GM19463 (cell line): ENCODE data around the gene NUBP2.

Source experiments
- ATAC-seq: cut with Tn5 transposase; IDR thresholded peaks from one replicate; pipeline ENCODE4 v1.9.1; 2021; ENCODE audit warnings: mild to moderate bottlenecking, moderate library complexity; ENCODE audit not compliant: unreplicated experiment

Gene NUBP2

DNA sequence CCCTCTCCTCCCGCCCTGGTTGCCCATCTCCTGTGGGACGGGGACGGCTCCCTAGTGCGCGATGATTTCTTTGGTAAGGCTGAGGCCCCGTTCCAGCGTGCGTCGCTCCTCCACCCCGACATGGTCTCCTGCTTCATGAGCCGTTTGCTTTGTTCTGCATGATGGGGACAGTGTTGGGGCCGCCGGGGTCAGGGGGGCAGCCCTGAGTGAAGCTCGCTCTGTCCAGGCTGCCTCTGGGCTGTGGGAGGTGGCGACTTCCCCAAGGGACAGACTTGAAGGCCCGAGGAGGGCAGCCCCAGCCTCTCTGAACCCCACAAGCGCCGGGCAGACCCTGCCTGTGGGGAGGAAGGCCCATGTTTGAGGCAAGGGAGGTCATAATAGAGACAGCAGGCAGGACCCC is 23.8 kb upstream of the NUBP2 start:
- no peak for ATAC-seq

DNA sequence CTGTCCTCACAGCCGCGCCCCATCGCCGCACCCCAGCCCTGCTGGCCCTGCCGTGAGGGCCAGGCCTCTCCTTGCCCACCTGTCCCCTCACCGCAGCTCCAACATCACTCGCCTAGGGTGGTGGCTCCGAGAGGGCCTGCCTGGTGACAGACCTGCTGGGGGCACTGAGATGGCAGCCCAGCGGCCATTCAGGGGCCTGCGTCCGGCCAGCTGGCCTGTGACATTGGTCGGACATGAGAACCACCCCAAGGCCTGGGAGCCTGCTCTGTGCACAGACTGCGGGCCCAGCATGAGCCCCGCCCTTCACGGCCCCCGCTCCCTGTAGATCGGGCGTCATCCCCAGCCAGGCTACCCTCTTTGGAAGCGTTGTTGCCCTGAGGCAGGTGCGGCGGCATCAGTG is 23.2 kb upstream of the NUBP2 start:
- no peak for ATAC-seq

DNA sequence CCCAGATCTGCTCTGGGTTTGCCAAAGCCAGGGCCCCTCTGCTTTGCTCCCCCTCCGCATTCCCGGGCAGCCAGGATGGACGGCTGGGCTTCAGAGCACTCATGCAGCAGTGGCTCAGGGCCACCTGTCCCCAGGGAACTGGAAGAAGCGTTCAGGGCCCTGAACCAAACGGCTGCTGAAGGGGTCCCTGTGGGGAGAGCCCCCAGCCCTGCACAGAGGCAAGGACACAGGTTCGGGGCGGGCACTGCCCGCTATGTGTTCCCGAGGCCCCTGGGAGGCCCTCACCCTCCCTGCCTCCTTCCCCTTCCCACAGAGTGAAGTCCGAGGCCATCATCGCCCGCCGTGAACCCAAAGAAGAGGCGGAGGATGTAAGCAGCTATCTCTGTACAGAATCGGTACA is 21.8 kb upstream of the NUBP2 start:
- ATAC-seq = no peak

DNA sequence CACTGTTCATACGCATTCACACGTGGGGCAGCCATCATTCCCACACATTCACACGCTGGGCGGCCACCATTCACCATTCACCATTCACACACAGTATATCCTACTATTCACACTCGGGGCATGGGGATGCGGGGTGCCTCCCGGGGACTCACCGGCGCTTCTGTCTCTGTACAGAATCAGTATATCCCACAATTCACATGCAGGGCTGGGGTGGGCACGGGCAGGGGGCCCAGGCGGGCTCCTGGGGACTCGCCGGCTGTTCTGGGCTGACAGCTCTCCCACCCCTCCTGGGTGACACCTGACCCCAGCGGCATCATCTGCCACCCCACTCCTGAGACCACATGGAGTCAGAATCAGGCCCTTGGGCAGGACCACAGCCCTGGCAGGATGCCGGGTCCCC is 21.0 kb upstream of the NUBP2 start:
- no peak for ATAC-seq

DNA sequence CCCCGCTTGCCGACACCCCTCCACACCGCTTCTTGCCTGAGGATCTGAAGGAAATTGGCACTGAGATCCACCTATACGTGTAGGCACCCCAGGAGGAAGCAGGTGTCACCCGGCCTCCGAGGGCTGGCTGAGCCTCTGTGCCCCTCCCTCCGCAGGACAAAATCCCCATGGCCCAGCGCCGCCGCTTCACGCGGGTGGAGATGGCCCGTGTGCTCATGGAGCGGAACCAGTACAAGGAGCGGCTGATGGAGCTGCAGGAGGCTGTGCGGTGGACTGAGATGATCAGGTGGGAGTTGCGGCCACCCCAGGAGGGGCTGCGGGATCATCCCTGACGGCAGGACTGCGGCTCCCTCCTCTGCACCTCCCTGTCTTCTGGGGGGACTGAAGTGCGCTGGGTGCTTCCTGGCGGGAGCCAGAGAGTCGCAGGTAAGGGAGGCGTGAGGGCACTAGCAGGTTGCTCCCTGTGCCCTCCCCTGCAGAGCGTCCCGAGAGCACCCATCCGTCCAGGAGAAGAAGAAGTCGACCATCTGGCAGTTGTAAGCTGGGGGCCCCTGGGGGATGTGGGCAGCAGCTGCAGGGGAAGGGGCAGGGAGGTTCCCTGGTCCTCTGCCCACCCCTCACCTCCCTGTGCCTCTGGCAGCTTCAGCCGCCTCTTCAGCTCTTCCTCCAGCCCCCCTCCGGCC is 20.4 kb upstream of the NUBP2 start:
- ATAC-seq = no peak

DNA sequence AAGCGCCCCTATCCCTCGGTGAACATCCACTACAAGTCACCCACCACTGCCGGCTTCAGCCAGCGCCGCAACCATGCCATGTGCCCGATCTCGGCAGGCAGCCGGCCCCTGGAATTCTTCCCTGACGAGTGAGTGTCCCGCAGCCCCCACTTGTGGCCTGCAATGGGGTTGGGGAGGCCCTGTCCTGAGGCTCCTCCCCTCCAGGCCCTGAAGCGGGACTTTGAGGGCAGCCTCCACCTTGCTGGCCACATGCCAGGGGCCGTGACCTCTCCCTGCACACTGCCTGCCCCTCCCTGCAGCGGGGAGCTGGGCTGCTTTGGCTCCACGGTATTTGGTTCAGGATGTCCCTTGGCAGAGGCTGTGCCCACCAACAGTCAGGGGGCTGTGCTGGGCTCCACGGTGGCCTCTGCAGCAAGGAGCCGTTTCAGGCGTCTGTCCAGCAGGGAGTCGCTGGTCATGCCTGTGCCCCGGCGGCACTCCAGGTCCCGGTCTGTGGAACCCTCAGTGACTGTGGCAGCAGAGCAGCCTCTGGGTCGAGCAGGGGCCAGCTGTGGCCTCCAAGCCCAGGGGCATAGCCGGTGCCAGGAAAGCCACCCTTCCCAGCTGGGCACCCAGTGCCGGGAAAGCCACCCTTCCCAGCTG is 19.8 kb upstream of the NUBP2 start:
- no peak for ATAC-seq

DNA sequence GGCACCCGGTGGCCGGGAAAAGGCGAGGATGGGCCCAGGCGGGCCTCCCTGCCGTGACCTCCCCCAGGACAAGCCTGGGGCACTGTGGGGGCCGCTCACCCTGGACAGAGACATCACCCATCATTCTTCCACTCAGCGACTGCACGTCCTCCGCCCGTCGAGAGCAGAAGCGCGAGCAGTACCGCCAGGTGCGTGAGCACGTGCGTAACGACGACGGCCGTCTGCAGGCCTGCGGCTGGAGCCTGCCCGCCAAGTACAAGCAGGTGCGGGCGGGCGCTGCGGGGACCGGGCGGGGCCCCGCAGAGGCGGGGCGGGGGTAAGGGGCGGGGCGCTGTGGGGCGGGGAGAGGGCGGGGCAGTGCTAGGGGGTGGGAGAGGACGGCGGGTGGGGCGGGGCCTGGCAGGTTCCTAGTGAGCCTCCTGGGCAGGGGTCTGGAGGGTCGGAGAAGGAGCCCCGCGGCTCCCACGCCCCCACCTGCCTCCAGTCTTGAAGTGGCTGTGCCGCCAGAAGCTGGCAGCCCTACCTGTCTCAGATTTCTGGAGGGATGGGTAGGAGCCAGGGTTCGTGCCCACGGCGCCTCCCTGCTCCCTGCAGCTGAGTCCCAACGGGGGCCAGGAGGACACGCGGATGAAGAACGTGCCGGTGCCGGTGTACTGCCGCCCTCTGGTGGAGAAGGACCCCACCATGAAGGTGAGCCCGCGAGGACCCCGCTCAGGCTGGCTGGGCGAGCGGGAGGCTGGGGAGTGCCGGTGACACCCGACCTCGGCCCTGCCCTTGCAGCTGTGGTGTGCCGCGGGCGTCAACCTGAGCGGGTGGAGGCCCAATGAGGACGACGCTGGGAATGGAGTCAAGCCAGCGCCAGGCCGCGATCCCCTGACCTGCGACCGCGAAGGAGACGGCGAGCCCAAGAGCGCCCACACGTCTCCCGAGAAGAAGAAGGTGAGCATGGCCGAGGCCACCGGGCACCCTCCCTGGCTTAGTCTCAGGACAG is 18.9 kb upstream of the NUBP2 start:
- ATAC-seq = no peak

DNA sequence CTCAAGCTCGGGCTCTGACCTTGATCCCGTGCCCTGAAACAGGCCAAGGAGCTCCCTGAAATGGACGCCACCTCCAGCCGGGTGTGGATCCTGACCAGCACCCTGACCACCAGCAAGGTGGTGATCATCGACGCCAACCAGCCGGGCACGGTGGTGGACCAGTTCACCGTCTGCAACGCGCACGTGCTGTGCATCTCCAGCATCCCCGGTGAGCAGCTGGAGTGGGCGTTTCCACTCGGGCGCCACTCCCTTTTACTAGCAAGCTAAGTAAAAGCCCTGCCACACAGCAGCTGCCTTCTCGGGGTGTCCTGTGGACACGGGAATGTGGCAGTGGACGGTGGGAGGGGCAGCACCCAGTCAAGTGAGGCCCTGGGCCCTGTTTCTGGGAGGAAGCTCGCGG is 17.8 kb upstream of the NUBP2 start:
- ATAC-seq = no peak

DNA sequence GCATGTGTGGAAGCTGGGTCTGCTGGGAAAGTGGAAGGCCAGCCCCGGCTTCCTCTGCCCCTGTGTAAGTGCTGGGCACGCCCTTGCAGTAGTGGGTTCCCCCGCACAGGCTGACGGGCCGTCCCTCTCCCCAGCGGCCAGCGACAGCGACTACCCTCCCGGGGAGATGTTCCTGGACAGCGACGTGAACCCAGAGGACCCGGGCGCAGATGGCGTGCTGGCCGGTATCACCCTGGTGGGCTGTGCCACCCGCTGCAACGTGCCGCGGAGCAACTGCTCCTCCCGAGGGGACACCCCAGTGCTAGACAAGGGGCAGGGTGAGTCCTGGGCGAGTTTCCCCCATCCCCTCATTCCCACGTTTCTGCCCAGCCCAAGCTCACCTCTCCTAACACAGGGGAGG is 16.9 kb upstream of the NUBP2 start:
- no peak for ATAC-seq

DNA sequence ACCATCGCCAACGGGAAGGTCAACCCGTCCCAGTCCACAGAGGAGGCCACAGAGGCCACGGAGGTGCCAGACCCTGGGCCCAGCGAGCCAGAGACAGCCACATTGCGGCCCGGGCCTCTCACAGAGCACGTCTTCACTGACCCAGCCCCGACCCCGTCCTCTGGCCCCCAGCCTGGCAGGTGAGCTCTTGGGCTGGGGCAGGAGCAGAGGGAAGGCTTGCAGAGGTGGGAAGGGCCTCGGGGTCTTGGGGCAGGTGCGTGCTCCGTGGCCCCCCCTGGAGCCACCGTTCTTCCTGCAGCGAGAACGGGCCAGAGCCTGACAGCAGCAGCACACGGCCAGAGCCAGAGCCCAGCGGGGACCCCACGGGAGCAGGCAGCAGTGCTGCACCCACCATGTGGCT is 16.5 kb upstream of the NUBP2 start:
- ATAC-seq = no peak

DNA sequence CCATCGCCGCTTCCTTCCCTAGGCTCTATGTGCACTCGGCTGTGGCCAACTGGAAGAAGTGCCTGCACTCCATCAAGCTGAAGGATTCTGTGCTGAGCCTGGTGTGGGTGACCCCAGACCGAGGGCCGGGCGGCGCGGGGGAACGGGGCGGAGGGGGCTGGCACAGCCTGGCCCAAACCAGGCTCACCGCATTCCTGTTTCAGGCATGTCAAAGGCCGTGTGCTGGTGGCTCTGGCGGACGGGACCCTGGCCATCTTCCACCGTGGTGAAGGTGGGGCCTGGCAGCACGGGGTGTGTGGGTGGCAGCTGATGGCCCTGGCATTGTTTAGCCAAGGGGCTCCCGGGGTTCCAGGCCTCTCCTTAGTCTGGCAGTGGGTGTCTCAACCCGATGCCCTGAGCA is 16.1 kb upstream of the NUBP2 start:
- no peak for ATAC-seq

DNA sequence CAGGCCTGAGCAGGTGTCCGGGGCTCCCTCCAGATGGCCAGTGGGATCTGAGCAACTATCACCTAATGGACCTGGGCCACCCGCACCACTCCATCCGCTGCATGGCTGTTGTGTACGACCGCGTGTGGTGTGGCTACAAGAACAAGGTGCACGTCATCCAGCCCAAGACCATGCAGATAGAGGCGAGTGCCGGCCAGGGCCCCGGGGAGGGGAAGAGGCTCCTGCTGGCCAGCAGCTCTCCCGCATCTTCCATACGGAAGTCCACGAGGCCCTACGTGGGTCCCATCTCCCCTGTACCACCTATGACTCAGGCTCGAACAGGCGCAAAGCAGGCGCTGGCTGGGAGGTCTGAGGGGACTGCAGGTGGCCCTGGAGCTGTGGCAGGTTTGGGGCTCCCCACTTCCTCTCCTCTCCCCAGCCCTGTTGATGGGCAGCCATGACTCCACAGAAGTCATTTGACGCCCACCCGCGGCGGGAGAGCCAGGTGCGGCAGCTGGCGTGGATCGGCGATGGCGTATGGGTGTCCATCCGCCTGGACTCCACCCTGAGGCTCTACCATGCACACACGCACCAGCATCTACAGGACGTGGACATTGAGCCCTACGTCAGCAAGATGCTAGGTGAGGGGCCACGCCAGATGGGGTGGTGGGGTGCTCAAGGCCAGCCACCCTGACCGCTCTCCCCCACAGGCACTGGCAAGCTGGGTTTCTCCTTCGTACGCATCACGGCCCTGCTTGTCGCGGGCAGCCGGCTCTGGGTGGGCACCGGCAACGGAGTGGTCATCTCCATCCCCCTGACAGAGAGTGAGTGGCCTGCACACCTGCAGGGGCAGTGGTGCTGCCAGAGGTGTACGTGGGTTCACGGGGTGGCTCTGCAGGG is 15.4 kb upstream of the NUBP2 start:
- ATAC-seq = no peak

DNA sequence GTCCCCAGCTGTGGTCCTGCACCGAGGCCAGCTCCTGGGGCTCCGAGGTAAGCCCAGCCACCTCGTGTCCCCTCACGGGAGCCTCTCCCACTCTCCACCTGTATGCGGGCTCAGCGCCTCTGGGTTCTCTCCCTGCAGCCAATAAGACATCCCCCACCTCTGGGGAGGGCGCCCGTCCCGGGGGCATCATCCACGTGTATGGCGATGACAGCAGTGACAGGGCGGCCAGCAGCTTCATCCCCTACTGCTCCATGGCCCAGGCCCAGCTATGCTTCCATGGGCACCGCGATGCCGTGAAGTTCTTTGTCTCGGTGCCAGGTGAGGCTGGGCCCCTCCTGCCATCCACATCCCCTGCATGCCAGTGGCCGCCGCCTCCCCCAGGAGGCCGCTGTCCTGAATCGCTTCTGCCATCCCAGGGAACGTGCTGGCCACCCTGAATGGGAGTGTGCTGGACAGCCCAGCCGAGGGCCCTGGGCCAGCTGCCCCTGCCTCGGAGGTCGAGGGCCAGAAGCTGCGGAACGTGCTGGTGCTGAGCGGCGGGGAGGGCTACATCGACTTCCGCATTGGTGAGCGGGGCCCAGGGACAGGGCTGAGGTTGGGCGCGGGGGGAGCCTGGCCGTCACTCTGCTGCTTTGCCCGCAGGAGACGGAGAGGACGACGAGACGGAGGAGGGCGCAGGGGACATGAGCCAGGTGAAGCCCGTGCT is 14.5 kb upstream of the NUBP2 start:
- ATAC-seq = no peak

DNA sequence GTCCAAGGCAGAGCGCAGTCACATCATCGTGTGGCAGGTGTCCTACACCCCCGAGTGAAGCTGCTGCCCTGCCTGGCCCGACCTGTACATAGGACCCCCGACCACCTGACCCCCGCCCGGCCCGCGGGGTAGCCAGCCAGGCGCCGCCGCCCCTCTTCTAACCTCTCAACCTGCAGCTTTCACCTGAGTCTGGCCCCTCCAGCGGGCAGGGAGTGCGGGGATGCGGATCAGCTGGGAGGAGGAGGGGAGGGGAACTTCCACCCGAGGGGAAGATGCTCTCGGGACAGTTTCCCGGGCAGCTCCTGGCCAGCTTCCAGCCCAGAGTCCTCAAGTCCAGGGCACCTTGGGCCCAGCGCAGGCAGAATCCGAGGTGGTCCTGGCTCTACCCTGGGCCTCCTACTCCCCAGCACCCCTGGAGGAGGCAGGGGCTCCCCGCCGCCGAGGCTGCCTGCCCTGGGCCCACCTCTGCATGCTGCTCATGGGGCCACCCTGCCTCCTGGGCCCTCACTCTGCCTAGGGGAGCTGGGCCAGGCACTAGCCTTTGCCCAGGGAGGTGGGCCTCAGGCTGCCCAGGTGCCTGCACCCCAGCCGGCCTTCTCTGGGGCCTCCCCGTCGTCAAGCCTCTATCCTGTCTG is 13.9 kb upstream of the NUBP2 start:
- no peak for ATAC-seq

DNA sequence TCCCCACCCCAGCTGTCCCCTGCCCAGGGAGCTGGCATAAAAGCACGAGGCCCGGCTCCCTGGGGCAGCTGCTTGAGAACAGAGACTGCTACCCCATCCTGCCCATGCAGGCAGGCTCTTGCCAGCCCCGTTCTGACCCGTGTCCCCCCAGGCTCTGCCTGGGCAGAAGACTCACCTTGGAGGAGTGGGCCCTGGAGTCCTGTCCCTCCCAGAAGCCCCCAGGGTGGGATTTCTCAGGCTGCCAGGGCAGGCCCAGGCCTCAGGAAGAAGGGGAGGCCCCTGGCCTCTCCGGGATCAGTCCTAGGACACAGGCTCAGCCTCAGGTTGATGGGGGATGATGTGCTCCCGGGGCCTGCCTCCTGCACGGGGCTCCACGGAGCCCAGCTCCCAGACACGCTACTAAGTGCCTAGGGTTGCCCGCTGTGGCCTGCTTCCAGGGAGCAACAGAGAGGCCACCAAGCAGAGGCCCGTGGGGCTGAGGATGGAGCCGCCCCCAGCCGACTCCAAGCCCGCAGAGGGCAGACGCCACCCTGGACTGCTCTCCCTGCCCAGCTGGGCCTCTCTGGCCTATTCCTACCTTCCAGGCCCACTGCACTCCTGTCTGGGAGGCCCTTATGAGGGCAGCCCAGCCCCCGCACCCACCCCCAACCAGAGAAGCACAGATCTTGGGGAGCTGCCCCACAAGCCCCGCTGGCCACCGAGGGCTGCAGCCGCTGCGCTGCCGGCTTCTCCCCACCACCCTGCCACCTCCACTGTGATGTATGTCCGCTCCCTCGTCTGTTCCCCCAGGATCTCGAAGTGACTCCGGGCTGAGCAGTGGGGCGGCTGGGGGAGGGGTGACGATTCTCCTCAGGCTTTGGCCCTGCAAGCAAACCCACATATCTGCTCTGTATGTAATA is 13.1 kb upstream of the NUBP2 start:
- no peak for ATAC-seq

DNA sequence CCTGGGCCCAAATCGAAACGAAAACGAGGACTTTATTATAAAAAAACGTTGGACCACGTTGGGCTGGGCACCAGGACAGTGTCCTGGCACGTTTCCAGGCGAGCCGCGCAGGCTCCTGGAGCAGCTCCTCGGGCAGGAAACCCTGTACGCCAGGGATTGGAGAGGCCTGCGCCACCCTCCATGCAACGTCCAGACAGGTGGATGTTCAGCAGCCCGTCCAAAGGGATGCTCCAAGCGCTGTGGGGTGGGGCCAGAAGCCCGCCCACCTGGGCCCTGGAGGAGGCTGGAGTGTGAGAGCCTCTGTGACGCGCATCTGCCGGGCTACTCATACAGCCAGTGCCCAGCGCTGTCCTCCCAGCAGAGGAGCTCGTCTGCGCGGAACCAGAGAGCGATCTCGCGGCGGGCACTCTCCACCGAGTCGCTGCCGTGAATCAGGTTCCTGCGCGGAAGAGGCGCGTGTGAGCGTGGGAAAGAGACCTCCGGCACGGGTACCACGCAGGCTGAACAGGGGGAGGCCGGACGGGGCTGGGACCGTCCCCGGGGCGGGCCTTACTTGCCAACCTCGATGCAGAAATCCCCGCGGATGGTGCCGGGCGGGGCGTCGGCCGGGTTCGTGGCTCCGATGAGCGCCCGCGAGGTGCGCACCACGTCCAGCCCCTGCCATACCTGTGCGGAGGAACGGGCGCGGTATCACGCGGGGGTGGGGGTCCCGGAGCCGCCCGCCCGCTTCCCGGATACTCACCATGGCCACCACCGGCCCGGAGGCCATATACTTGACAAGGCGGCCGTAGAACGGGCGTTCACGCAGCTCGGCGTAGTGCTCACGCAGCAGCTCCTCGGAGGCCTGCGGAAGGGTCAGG is 12.2 kb upstream of the NUBP2 start:
- no peak for ATAC-seq

DNA sequence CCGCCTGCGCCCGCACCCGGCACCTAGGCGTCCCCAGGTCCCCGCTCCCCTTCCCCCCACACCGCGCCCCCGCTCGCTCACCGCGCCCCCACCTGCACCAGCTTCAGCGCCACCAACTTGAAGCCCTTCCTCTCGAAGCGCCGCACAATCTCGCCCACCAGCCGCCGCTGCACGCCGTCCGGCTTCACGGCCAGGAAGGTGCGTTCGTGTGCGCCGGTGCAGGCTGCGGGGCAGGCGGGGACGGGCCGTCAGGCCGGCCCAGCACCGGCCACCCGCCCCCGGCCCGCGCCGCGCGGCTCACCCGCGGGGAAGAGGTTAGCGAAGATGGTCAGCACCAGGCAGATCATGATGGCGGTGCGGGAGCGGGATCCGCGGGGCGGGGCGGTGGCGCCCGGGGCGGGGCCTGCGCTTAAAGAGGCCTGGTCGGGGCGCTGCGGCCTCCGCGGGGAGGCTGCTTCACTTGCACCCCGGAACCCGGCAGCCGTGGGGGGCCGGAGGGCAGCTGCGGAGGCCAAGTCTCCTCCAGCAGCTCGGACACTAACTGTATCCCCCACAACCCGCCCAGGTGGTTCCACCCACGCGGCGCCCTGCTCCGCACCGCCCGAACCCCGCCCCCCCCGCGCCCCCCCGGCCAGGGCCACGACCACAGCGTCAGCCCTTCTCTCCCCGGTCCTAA is 11.4 kb upstream of the NUBP2 start, which contains the start of gene NME3:
NME3 (minus strand) TSS at position 356 of the 676 bp plus-strand sequence; CDS start at position 347, 9 bp downstream.
- peak; percentile 37 for ATAC-seq
